Astrocyte of the spinal cord (primary cell): ENCODE measurements around the gene CAV3.

Experiments used
- DNase-seq: peaks from one replicate; pipeline ENCODE4 v3.0.0; 2011; ENCODE audit warnings: low read depth, low spot score
- H3K4me3 ChIP-seq: 2 replicates; pipeline ENCODE4 v1.5.1; 2011; ENCODE audit warnings: low read depth, mild to moderate bottlenecking, low read length, moderate library complexity
- in situ Hi-C: cut with HindIII; loops from 2 replicates; pipeline ENCODE4 v1.10.0; 2017; ENCODE audit warnings: low sequenced_read_pairs
- TF ChIP-seq, protein P1 (sequence below): IDR thresholded peaks from 2 replicates; pipeline ENCODE4 v1.5.1; 2012; ENCODE audit warnings: low read depth, mild to moderate bottlenecking, low read length, inconsistent platforms

The CAV3 gene

GRCh38 chr3:8724108-8724752 lies 9.4 kb upstream of the CAV3 start:
- in situ Hi-C loops, result no loop called here
- no peak overlapping the region for H3K4me3 ChIP-seq
- TF ChIP-seq, protein P1, sequence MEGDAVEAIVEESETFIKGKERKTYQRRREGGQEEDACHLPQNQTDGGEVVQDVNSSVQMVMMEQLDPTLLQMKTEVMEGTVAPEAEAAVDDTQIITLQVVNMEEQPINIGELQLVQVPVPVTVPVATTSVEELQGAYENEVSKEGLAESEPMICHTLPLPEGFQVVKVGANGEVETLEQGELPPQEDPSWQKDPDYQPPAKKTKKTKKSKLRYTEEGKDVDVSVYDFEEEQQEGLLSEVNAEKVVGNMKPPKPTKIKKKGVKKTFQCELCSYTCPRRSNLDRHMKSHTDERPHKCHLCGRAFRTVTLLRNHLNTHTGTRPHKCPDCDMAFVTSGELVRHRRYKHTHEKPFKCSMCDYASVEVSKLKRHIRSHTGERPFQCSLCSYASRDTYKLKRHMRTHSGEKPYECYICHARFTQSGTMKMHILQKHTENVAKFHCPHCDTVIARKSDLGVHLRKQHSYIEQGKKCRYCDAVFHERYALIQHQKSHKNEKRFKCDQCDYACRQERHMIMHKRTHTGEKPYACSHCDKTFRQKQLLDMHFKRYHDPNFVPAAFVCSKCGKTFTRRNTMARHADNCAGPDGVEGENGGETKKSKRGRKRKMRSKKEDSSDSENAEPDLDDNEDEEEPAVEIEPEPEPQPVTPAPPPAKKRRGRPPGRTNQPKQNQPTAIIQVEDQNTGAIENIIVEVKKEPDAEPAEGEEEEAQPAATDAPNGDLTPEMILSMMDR, result no peak
- DNase-seq, result no peak

- TF ChIP-seq, protein P1, result no peak
- in situ Hi-C loops, result no loop called here
- H3K4me3 ChIP-seq, result no peak overlapping the region
These were observed 5.7 kb upstream of the CAV3 start for GRCh38 chr3:8727605-8728512.

DNA sequence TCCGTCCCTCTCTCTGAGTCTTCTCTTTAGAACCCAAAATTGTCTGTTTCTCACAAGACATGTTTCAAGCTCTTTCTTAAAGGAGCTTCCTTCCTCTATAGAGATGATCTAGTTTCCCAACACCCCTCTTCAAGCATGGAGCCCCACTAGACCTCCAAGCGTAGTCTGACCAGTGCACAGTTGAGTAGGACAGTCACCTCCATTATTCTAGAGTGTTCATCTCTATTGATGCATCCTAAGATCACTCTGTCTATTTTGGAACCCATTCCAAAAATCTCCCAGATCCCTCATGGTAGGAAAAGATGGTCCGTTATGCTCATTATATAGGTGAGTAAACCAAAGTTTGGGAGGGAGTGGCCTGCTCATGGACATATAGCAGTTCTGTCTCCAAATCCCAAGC lies 4.1 kb upstream of the CAV3 start:
- in situ Hi-C loops, result no loop called here
- DNase-seq, result no peak
- H3K4me3 ChIP-seq, result no peak overlapping the region
- TF ChIP-seq, protein P1, result no peak

More at GRCh38 chr3:8727605-8728512, 5.7 kb upstream of the CAV3 start:
- DNase-seq, result no peak

- DNase-seq, result no peak
- H3K4me3 ChIP-seq, result no peak overlapping the region
- in situ Hi-C loops, result no loop called here
- TF ChIP-seq, protein P1, result no peak
These were observed 2.9 kb upstream of the CAV3 start for GRCh38 chr3:8730656-8731055.

DNA sequence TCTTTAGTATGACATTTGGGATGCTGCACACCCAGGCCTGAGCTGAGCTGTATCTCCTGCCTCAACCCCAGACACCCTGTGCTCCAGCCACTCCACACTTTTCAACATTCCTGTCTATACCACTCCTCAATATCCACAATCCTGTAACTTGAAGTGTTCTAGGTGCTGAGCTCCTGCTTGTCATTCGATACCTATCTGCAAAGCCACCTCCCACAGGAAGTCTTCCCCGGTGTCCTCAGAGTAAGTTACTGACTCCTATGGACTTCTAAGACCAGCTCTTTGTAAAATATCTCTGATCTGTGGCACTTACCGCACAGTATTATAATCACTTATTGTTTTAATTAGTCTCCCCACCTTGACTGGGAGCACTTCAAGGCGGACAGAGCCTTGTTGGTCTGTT lies 1.2 kb upstream of the CAV3 start:
- no peak for DNase-seq
- no peak overlapping the region for H3K4me3 ChIP-seq
- TF ChIP-seq, protein P1, result no peak
- in situ Hi-C loops, result no loop called here

- in situ Hi-C loops, result no loop called here
- H3K4me3 ChIP-seq, result no peak overlapping the region
- TF ChIP-seq, protein P1, result no peak
- no peak for DNase-seq
These were observed 706 bp downstream of the CAV3 start for GRCh38 chr3:8734137-8734878.
